Amniotic epithelial cell (primary cell): ENCODE measurements around the gene ZNF438.
"Not testable (repeated sequence)": the region's sequence is repeated elsewhere in the genome, so short reads cannot be mapped to it uniquely, and the experiment has no call there.

Experiments used
- DNase-seq: peaks from one replicate; pipeline ENCODE4 v3.0.0-alpha.2; 2010; ENCODE audit warnings: low read depth

The ZNF438 gene, protein sequence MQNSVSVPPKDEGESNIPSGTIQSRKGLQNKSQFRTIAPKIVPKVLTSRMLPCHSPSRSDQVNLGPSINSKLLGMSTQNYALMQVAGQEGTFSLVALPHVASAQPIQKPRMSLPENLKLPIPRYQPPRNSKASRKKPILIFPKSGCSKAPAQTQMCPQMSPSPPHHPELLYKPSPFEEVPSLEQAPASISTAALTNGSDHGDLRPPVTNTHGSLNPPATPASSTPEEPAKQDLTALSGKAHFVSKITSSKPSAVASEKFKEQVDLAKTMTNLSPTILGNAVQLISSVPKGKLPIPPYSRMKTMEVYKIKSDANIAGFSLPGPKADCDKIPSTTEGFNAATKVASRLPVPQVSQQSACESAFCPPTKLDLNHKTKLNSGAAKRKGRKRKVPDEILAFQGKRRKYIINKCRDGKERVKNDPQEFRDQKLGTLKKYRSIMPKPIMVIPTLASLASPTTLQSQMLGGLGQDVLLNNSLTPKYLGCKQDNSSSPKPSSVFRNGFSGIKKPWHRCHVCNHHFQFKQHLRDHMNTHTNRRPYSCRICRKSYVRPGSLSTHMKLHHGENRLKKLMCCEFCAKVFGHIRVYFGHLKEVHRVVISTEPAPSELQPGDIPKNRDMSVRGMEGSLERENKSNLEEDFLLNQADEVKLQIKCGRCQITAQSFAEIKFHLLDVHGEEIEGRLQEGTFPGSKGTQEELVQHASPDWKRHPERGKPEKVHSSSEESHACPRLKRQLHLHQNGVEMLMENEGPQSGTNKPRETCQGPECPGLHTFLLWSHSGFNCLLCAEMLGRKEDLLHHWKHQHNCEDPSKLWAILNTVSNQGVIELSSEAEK

DNA sequence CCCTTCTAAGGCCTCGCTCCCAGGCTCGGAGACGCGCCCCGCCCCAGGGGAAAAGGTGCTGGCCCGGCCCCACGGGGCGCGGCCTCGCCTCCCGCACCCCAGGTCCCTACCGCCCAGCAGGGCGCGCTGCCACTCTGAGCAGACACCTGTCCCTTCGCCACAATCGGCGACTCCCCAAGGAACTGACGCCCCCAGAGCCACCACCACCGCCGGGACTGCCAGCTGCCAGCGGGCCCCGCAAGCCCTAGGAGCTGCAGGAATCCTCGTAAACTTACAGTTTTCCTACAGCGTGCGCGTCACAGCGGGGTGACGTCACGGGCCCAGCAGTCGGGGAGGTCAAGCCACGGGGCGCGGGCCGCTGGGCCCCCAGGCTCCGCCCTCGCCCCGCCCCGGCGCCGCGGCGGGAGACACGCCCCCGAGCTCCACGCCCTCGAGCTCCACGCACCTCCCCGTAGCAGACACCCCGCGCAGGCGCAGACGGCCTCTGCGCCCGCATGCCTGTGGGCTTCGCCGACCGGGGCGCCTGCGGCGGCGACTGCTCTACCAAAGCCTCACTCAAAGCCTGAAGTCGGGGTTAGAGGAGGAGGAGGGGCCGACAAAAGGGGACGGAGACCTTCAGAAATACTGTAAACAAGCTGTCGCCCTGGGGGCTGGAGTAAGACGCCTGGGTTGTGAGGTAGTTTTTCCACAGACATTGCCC is at the start of gene ZNF438:
Gene ZNF438 (minus strand): TSS at position 308 of the 700 bp plus-strand sequence. CDS start 154,831 bp downstream, outside the sequence.
- peak; percentile 92 for DNase-seq

DNA sequence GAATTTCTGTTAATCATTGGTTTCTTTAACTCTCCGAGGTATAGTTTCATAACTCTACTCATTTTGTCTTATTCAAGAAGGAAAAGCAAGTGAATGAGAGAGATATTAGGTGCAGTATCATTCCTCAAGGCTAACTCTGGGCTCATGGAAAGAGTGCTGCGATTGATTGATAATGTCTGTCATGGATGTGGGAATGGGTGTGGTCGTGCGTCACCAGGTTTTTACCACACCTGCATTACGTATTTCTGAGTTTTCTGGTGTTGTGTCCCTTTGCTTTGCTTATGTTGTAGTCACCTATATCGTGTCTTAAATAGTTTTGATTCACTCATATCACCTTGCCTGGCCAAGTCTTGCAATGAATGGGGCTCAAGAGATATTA is 44.9 kb upstream of the ZNF438 start:
- DNase-seq, result no peak

DNA sequence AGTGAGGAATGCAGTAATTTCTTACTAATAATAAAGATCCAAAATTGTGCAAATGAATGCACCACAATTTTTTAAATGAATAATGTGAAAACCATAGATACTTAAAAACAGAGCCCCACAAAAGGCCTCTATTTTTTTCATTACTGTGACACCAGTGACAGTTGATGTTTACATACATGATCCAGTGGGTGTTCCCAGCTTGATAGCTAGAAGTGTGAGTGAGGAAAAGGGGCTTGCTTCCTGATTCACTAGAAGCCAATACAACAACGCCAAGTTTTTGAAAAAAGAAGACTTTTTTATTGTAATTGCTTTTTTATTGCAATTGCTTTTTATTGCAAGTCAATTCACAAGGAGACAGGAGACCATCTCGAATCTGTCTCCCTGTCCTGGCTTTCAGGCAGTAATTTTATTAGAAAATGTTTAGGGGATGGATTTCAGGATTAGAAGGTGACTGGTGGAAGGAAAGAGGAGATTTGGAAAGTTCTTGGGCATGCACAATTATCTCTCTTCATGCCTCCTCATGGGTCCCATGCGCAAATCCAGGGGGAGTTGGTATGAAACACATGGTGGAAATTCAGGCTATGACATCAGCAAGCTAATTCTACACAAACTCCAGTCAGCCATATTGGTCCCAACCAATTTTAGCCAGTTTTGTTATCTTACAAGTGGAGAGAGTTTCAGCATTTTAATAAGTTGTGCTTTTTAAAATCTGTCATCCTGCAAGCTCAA is 44.4 kb upstream of the ZNF438 start:
- DNase-seq, result no peak

DNA sequence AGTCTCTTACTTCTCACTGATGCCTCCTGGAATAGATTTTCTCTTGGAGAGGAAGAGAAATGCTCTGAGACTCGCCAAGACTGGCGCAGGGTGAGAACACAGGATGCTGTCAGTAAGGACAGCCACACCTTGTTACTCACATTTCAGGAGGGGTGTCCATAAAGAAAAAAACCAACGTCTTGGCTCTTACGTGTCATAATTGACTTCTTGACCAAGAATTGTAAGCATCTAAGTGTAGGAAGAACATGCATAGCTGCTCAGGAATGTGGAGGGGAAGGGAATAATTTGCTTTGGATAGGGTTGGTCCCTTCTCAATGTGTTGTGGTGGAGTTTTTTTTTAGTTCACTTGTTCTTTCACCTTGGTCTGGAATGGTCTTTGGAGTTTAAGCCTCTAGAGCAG is 43.8 kb upstream of the ZNF438 start:
- peak; percentile 81 for DNase-seq

DNA sequence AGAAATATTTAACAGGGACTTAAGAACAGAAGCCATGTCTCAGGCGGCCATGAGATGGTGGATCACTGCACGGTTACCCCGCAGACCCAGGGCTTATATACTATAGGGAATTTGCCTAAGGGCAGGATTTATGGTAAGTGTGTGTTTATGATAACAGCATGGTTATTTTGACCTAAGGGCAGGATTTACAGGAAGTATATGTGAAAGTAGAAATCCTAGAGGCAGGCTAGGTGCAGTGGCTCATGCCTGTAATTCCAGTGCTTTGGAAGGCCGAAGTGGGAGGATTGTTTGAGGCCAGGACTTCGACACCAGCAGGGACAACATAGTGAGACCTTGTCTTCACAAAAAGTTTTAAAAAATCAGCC is 43.0 kb upstream of the ZNF438 start:
- DNase-seq, result no peak

DNA sequence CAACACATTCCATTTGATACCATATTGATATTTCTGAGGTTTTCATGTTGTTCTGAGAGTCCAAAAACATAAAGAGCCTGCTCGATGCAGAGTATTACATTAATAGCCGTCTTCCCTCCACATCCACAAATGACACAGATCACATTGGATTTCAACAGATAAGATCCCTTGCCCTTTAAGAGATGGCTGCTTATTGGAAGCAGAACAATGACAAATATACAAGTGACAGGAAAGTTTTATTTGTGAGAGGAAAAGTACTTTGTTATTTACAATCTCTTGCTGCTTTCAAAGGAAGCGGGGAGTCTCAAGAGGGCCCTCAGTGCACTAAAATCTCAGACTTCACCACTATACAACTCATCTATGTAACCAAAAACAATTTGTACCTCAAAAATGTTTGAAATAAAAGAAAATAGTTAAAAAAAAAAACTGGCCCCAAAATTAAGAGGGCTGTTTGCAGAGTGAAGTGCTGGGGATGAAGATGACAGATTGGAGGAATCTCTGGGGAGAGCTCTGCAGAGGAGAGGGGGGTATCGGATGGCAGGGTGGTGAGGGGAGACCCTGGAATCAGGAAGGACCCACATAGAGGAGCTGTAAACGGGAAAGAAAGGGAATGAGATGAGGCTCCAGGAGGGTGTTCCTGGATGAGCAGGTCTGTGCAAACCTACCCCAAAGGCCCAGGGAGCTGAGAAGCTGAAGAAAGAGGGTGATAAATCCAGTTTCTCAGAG is 42.5 kb upstream of the ZNF438 start:
- DNase-seq, result no peak

DNA sequence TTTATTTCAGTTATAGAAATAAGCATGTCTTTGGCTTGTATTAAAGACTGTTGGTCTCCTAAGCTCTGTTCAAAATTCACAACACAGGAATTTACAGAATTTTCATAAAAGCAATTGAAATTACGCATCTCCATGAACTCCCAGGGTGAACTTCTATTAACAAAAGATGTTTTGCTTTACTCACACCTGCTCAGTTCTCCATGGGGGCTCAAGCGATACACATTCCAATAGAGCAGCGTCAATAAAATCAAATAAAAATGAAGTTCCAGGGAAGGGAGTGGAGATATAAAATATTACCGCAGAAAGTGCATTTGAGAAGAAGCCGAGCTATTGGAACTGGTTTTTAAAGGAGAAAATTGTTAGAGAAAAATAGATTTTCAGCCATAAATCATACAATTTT is 41.5 kb upstream of the ZNF438 start:
- DNase-seq, result no peak

DNA sequence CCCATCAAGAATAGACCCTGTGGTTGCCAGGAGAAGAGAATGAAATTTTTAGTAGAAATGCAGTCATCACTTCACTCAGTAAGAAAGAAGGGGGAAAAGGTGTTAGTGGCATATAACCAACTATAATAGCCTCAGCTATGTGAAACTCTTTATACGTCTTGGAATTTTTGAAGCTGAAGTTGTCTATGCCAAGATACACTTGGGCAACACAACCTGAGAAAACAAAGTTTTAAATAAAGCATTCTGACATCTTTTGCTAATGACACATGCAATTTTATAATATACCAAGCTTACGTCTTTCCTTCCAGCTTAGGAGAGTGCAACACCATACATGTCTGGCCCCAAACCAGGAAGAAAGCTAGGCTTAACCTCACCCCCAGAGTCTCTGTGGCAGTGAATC is 40.8 kb upstream of the ZNF438 start:
- no peak for DNase-seq

DNA sequence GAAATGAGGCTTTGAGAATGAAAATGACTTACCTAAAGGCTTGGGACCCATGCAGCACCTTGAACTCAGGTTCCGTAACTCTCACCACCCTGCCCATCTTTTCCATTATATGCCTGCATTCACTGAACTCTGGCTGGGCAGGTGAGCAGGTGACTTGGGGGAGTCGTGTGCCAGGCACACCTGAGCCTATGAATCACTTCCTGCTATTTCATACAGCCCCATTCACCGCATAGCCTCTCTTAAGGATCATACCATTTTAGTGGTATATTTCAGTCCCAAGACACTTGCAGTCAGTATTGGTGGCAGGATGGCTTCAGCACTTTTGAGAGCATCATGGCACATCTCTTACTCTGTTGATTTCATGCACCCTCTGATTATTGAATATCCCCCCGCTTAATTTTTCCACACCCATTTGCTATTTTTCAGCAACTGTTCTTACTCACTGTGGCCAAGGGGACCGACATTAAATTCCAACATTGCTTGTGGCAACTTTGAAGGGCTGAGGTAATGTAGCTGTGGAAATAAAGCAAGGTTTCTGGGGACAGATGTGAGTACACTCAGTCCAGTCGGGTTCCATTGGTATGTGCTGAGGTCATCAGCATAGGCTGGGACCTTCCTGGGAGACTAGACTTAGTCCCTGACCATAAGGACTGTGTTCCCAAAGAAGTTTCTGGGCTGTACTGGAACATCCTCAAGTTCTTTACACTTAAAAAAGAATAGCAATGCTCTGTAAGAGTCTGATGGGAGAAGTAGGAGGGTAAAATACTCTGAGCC is 39.8 kb upstream of the ZNF438 start:
- peak; percentile 52 for DNase-seq

DNA sequence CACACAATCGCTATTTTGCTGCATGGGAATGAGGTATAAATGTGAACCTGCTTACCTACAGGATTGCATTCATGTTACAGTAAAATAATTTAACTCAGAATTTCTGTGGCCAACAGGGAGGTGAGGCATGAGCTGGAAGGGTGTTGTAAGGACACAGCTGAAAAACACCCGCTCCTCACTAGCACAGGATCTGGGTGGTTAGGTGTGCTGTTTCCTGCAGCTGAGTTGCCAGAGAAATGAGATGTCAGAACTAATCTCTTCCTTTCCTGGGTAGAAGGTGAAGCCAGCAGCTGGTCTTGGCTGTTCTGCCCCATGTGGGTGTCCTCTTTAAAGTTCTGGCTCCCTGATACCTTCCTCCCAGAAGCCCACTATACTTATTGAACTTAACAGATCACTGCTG is 39.0 kb upstream of the ZNF438 start:
- no peak for DNase-seq

DNA sequence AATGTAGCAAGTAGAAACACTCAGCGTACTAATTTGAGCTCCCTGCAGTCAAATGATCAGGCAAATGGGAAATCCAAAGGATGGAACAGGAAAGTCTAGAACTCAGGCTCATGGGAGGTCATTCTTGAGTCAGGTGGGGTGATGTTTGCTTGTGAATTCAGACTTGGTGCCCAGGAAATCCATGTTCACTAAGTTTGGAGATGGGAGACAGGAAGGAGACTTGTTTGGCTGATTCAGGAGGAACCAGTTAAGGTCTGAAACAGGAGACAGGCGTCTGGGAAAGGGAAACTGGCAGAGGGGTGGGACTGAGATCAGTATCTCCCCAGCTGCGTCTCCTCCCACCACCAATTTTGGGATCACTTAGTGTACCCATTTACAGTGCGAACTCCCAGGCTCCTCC is 38.4 kb upstream of the ZNF438 start:
- no peak for DNase-seq

DNA sequence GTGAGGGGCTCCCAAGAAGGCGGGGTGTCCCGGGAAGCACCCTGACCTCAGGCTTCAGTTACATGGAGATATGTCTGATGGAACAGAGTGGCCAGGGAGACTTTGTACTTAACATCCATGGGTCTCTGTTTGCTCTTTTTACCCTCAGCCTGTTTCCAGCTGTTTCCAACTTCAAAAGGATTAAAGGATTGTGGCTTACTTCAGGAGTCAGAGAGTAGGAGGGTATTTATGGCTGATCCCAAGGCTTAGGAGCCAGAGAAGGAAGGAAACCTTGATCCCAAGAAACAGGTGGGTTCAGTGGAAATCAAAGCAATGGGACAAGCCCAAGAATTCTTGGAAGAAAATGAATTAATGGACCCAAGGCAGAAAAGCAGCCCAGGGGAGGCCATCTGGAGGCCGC is 37.7 kb upstream of the ZNF438 start:
- no peak for DNase-seq

DNA sequence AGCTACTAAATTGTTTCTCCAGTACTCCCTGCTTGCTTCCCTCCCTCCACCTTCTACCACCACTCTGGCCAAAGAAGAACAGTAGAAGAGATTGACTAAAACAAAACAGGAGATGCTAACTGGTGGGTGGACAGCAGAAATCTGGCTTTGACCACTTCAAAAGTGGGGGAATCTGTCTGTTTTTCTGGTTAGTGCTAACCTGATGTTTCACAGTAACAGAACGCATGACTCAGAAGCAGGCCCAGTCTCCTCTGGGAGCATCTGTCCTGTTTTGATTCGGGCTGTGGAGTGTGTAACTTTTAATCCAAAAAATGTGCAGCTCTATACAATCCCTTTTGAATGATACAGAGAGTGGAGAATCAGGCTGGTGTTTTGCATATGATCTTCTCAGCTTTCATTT is 32.7 kb upstream of the ZNF438 start:
- peak; percentile 80 for DNase-seq

DNA sequence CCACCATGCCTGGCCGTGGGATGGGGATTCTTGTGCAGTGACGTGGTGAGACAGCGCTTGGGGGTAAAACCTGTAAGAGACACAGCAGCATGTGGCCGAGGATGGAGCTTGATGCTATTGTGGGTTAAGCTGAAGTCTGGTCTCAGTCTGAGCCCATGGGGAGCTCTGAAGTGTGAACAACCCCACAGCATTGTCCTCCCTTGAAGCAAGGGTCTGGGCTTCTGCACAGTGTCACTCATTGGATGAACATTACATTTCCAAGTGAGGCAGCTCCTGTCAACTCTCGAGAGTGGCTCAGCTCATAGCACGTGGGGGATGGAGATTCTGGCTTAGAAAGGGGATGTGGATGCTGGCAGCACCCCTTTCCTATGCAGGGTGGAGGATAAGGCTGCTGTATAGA is 32.2 kb upstream of the ZNF438 start:
- no peak for DNase-seq

DNA sequence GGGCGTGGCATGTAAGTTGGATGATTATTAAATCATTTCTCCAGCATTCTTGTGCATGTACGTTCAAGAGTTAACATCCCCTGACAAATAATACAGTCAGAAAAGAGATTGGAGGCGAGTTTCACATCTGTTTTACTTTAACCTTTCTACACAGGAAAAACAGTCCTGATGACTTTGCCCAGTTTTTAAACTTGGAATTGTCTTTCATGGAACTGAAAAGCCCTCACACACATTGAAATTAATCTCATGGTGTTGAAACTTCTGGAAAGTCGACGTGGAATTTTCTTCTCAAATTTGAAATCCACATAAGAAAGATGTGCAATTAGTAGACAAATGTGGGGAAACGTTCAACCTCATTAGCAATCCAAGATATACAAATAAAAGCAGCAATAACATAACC is 31.2 kb upstream of the ZNF438 start:
- DNase-seq, result no peak

DNA sequence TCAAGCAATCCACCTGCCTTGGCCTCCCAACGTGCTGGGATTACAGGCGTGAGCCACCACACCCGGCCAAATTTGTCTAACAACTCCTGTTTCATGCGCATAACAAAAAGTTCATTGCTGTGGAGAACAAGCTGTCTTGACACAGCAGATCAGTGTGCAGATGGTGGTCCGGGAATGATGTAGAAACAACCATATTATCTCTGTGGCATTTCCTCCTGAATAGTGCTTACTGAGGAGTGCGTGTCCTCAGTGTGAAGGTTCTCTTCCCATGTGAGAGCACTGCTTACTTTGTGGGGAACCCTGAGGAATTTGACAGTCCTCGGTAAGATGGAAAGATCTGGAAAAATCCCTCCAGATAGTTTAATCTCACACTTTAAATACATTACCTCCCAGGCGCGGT is 30.3 kb upstream of the ZNF438 start:
- no peak for DNase-seq

DNA sequence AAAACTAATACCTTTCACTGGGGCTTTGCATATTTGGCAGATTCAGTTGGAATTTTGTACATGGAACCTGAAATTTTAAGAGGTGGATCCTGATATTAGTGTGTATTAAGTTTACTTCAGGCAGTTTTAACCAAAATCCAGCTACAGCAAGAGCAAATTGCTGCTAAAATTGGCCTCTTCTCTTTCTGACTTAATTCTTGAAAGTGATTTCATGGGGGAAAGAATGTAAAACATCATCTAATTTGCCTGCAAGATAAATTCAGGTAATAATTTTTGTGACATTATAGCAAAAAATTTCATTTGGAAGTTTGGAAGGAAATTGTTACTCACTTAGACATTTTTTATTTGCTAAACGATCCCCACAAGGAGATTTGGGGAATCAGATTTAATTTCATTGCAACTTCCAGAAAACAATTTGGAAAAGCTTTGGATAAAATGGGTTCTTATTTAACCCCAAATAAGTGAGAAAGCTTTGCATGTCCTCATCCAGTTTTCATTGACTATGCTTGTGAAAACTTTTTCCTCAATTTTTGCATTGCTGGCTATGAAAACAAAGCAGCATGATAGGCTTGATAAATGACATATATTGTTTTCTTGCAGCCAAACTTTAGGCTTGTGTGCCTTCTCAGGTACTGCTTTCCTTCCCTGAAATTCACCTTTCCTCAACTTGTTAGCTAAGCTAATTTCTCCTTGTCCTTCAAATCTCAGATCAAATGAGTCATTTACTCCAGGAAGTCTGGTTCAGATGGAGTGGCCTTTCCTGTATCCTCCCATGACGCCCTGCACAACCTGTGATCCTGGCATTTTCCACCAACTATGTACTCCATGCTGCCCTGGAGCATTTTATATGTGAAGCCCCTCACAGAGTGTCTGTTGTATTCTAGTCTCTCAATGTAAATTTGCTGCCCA is 27.4 kb upstream of the ZNF438 start:
- peak; percentile 15 for DNase-seq

DNA sequence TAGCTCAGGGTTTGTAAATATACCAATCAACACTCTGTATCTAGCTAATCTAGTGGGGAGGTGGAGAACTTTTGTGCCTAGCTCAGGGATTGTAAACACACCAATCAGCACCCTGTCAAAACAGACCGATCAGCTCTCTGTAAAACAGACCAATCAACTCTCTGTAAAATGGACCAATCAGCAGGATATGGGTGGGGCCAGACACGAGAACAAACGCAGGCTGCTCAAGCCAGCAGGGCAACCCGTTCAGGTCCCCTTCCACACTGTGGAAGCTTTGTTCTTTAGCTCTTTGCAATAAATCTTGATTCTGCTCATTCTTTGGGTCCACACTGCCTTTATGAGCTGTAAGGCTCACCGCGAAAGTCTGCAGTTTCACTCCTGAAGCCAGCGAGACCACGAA is 25.0 kb upstream of the ZNF438 start:
- not testable (repeated sequence) for DNase-seq

DNA sequence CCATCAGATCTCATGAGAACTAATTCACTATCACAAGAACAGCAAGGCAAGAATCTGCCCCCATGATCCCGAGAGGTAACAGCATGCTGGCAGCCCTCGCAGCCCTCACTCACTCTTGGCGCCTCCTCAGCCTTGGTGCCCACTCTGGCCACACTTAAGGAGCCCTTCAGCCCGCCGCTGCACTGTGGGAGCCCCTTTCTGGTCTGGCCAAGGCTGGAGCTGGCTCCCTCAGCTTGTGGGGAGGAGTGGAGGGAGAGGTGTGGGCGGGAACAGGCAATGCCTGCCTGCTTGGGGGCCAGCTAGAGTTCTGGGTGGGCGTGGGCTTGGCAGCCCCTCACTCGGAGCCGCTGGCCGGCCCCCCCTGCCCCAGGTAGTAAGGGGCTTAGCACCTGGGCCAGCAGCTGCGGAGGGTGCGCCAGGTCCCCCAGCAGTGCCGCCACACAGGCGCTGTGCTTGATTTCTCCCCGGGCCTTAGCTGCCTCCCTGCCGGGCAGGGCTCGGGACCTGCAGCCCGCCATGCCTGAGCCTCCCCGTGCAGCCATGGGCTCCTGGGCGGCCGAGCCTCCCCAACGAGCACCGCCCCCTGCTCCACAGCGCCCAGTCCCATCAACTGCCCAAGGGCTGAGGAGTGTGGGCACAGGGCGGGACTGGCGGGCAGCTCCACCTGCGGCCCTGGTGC is 24.0 kb upstream of the ZNF438 start:
- DNase-seq, result no peak
